LHCN-M2 (cell line): ENCODE measurements around the gene TLE2. TPM values are rescaled to one million over a fixed set of nuclear protein-coding genes. Genes with fewer than 3 reads are reported as not detected.
"Not testable (repeated sequence)": the region's sequence is repeated elsewhere in the genome, so short reads cannot be mapped to it uniquely, and the experiment has no call there.

Experiments
- DNase-seq: peaks from one replicate; pipeline ENCODE4 v3.0.0-alpha.2; 2012; ENCODE audit warnings: low read depth
- total RNA-seq: library from RNA; depleted of rRNA; stranded (reverse); fragments of >200 nt; gene quantifications from 2 replicates; pipeline ENCODE4 v1.2.3, GENCODE V29; 2014

TLE2 gene
- total RNA-seq, 1 experiment from 2014 or later, result 0.69 TPM

- DNase-seq, result no peak
Observed at GRCh38 chr19:3038214-3038613, 9.1 kb upstream of the TLE2 start.

GRCh38 chr19:3036977-3037544, 8.0 kb upstream of the TLE2 start:
- DNase-seq, result not testable (repeated sequence)

GRCh38 chr19:3036119-3036976, 7.3 kb upstream of the TLE2 start:
- DNase-seq, result peak; percentile 84

- DNase-seq, result peak; percentile 99
Observed at GRCh38 chr19:3035542-3036118, 6.5 kb upstream of the TLE2 start.

- peak; percentile 51 for DNase-seq
Observed at GRCh38 chr19:3034656-3035541, 5.8 kb upstream of the TLE2 start.

- DNase-seq, result no peak
Observed at GRCh38 chr19:3034406-3034655, 5.3 kb upstream of the TLE2 start.

- no peak for DNase-seq
Observed at GRCh38 chr19:3033595-3034405, 4.7 kb upstream of the TLE2 start.

GRCh38 chr19:3031607-3031867, 2.5 kb upstream of the TLE2 start:
- no peak for DNase-seq

- DNase-seq, result no peak
Observed at GRCh38 chr19:3028305-3029064, 595 bp downstream of the TLE2 start.

GRCh38 chr19:3027981-3028304, 1.1 kb downstream of the TLE2 start:
- no peak for DNase-seq

- DNase-seq, result no peak
Observed at GRCh38 chr19:3027292-3027691, 1.8 kb downstream of the TLE2 start.

GRCh38 chr19:3026768-3027167, 2.3 kb downstream of the TLE2 start:
- no peak for DNase-seq

GRCh38 chr19:3025549-3025886, 3.6 kb downstream of the TLE2 start:
- DNase-seq, result no peak

- no peak for DNase-seq
Observed at GRCh38 chr19:3024870-3025548, 4.1 kb downstream of the TLE2 start.

GRCh38 chr19:3024509-3024869, 4.6 kb downstream of the TLE2 start:
- no peak for DNase-seq

- DNase-seq, result no peak
Observed at GRCh38 chr19:3020321-3020960, 8.6 kb downstream of the TLE2 start.

- DNase-seq, result no peak
Observed at GRCh38 chr19:3019211-3019854, 9.7 kb downstream of the TLE2 start.

GRCh38 chr19:3017923-3018322, 11.2 kb downstream of the TLE2 start:
- DNase-seq, result no peak
